Activated naive CD4-positive, alpha-beta T cell treated with anti-CD3 and anti-CD28 coated beads for 36 hours (primary cell): ENCODE measurements around the gene RCOR1. TPM values are rescaled to one million over a fixed set of nuclear protein-coding genes. Genes with fewer than 3 reads are reported as not detected.
"Not testable (repeated sequence)": the region's sequence is repeated elsewhere in the genome, so short reads cannot be mapped to it uniquely, and the experiment has no call there.

Experiments used
- CTCF ChIA-PET: fragments of 350-600 bp; sonication (Branson Sonifier 250); formaldehyde crosslinking; loops from one replicate; lab custom pipeline; 2021; ENCODE audit warnings: antibody characterized with exemption; lab: Charles Lee
- DNase-seq: peaks from one replicate; pipeline ENCODE4 v3.0.0-alpha.2; 2020
- H3K27ac Mint-ChIP-seq: one replicate; pipeline ENCODE4 v1.8.0; 2021; ENCODE audit warnings: mild to moderate bottlenecking, mixed read lengths
- H3K27me3 Mint-ChIP-seq: one replicate; pipeline ENCODE4 v1.8.0; 2021; ENCODE audit warnings: low read depth, mixed read lengths
- H3K36me3 Mint-ChIP-seq: one replicate; pipeline ENCODE4 v1.8.0; 2021; ENCODE audit warnings: low read depth, mixed read lengths
- H3K4me1 Mint-ChIP-seq: one replicate; pipeline ENCODE4 v1.8.0; 2021; ENCODE audit warnings: low read depth, mixed read lengths
- H3K4me3 Mint-ChIP-seq: one replicate; pipeline ENCODE4 v1.8.0; 2021; ENCODE audit warnings: mild to moderate bottlenecking, moderate library complexity, mixed read lengths
- H3K9me3 Mint-ChIP-seq: one replicate; pipeline ENCODE4 v1.8.0; 2021; ENCODE audit warnings: mixed read lengths
- intact Hi-C: fragments of 100-400 bp; cut with micrococcal nuclease; formaldehyde crosslinking; loops from one replicate; pipeline ENCODE4 v1.15.1; 2023
- total RNA-seq, 2 experiments: library from RNA; stranded (reverse); gene quantifications; one replicate each; pipeline ENCODE4 v1.2.3, GENCODE V29; 2021

RCOR1 gene
- total RNA-seq, 2 experiments from 2014 or later = 11.9 to 12.2 TPM

DNA sequence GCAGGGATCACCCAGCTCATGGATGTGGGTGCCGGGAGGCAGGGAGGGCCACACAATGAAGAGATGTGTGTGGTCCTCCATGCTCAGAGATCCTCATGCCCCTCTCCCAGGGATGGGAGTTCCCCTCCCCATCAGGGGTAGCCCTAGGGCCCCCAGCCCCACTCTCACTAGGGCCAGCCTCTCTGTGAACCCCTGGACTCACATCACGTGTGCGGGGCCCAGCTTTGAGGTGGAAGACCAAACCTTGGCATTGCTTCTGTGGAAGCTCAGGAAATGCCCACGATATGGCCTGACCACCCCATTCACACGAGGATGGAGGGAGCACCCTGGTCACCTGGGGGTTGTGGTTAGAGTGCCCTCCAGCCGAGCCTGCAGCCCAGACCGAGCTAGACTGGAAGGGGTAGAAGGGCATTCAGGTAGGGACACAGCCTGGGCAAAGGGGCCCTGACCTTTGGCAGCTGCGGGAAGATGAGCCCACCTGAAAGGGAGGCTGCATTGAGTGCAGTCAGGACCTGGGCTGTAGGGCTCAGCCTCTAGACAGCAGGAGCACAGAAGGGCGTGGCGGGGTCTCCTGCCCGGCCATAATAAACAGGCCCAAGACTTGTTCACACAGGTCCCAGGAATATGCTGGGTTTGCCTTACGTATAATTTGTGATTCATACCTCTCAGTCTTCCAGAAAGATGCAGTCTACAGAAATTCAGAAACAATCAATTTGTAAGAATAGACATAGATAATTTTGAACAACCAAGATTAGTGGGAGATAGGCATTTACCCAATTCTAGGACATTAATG, 34.8 kb upstream of the RCOR1 start:
- CTCF ChIA-PET = no interaction called here
- no peaks in the 10 kb centered on the region for H3K27me3 Mint-ChIP-seq

DNA sequence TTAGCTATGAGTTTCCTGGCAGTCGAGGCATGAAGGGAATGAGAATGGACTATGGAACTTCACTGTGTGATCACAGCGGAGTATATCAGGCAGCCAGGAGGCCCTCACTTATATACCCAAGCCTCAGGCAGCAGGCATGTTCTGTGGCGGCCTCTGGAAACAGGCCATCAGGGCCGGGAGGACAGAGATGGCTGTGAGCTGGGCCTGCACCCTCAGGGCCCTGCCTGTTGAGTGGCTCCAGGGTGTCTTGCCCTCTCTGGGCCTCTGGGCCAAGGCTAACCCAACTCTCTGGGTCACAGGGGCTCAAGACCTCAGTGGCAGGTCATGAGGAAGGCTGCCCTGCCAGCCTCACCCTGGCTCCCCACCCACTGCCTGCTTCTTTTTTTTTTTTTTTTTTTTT, 33.9 kb upstream of the RCOR1 start:
- H3K36me3 Mint-ChIP-seq = no peaks in the 10 kb centered on the region
- no peak for DNase-seq
- intact Hi-C loops = loop anchor here (5.0 kb wide), 1 partner anchor 34 kb away; the partner anchor contains the start of gene RCOR1
- CTCF ChIA-PET = interaction anchor here (0.5 kb wide), 1 partner anchor 10 kb away, joined by 3 read pairs; no protein-coding TSS in a partner anchor
- no peak overlapping the region for H3K4me3 Mint-ChIP-seq
- no peaks in the 10 kb centered on the region for H3K4me1 Mint-ChIP-seq
- H3K27me3 Mint-ChIP-seq = no peaks in the 10 kb centered on the region
- no peak overlapping the region for H3K27ac Mint-ChIP-seq
- no peaks in the 10 kb centered on the region for H3K9me3 Mint-ChIP-seq

More for the DNA sequence above, 34.8 kb upstream of the RCOR1 start:
- Mint-ChIP-seq H3K27ac (no peak overlapping the region), H3K9me3 (no peaks in the 10 kb centered on the region), H3K4me1 (no peaks in the 10 kb centered on the region), H3K36me3 (no peaks in the 10 kb centered on the region), H3K4me3 (no peak overlapping the region)
- intact Hi-C loops = loop anchor here (5.0 kb wide), 1 partner anchor 35 kb away; the partner anchor contains the start of gene RCOR1
- no peak for DNase-seq

DNA sequence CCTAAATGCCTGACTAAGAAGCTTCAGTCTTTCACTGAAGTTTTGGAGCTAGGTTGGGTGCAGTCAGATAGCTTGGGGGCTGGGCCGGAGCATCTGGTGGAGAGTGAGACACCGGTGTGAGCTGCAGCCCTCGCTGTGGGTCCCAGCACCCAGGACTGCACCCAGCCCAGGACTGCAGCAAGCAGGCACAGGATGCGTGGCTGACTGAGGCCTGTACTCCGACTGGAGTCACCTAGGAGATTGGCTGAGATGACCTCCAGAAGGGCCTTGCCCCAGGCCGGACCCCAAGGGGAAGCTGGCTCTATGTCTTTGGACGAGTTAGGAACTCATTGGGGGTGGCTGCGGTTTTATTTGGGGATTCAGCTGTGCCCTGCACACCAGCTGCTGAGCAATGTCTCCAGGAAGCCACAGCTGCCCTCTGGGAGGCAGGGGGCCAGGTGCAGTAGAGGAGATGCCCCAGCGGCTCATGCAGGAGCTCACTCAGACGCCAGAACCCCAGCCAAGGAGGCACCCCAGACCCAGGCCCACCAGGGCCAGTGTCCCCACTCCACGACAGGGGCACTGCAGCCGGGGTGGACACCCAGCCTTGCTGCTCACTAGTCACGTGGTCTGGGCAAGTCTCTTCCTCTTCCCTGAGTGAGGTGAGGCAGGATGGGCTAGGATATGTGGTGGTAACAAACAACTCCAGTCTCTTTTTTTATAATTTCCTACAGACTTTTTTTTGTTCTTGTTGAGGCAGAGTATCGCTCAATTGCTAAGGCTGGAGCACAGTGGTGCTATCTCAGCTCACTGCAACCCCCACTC, 31.8 kb upstream of the RCOR1 start:
- H3K9me3 Mint-ChIP-seq = no peaks in the 10 kb centered on the region
- intact Hi-C loops = no loop called here

DNA sequence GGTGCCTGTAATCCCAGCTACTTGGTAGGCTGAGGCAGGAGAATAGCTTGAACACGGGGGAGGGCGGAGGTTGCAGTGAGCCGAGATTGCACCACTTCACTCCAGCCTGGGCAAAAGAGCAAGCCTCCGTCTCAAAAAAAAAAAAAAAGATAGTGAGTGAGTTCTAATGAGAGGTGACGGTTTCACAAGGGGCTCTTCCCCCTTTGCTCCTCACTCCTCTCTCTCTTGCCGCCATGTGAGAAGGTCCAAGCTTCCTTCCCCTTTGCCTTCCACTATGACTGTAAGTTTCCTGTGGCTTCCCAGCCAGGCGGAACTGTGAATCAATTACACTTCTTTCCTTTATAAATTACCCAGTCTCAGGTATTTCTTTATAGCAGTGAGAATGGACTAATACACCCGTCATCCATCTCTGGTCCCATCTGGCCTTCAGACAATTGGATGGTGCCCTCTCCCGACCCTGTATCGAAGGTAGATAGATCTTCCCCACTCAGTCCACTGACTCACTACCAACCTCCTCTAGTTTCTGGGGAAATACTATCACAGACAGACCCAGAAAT, 27.0 kb upstream of the RCOR1 start:
- Mint-ChIP-seq H3K9me3 (no peaks in the 10 kb centered on the region), H3K4me1 (peaks cover 11% of the 10 kb centered on the region), H3K27ac (no peak overlapping the region), H3K36me3 (no peaks in the 10 kb centered on the region), H3K4me3 (no peak overlapping the region), H3K27me3 (no peaks in the 10 kb centered on the region)
- intact Hi-C loops = no loop called here
- CTCF ChIA-PET = interaction anchor here (0.5 to 0.9 kb wide), 2 partner anchors 29 kb away, joined by 3 to 6 read pairs; no protein-coding TSS in a partner anchor
- DNase-seq = no peak

More for the DNA sequence above, 31.8 kb upstream of the RCOR1 start:
- no peaks in the 10 kb centered on the region for H3K27me3 Mint-ChIP-seq
- H3K36me3 Mint-ChIP-seq = no peaks in the 10 kb centered on the region
- no peak overlapping the region for H3K4me3 Mint-ChIP-seq
- DNase-seq = no peak
- H3K27ac Mint-ChIP-seq = no peak overlapping the region
- CTCF ChIA-PET = interaction anchor here (0.6 kb wide), 1 partner anchor 212 kb away, joined by 3 read pairs; no protein-coding TSS in a partner anchor
- no peaks in the 10 kb centered on the region for H3K4me1 Mint-ChIP-seq

DNA sequence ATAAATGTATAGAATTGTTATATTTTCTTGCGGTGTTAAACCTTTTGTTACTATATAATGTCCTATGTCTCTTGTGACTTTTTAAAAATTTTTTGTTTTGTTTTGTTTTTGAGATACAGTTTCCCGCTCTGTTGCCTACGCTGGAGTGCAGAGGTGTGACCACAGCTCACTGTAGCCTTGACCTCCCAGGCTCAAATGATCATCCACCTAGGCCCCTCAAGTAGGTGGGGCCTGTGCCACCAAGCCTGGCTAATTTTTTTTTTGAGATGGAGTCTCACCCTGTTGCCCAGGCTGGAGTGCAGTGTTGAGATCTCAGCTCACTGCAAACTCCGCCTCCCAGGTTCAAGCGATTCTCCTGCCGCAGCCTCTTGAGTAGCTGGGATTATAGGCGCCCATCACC, 26.5 kb upstream of the RCOR1 start:
- Mint-ChIP-seq H3K4me3 (no peak overlapping the region), H3K9me3 (no peaks in the 10 kb centered on the region), H3K36me3 (no peaks in the 10 kb centered on the region), H3K27me3 (no peaks in the 10 kb centered on the region), H3K27ac (no peak overlapping the region), H3K4me1 (peaks cover 11% of the 10 kb centered on the region)
- intact Hi-C loops = no loop called here
- DNase-seq = no peak
- CTCF ChIA-PET = interaction anchor here (0.9 kb wide), 1 partner anchor 28 kb away, joined by 6 read pairs; no protein-coding TSS in a partner anchor

DNA sequence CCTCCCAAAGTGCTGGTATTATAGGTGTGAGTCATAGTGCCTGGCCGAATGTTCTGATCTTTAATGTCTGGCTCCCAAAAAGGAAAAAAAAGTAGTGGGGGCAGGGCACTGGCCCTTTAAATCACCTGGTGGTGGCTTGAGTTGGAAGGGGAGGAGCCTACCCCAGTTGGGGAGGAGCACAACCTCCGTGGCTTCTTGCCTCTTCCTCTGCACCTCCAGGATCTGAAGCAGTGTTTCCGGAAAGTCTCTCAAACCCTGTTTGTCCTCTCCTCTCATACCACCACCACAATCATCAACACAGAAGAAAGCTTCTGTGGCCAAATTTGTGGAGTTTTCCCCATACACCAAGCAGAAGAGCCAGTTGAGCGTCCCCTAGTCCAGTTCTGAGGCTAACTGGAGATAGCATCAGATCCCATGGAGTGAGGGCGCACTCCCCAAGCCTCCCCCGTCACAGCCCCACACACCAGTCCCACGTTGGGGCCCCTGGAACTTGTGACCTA, 24.3 kb upstream of the RCOR1 start:
- peaks cover 11% of the 10 kb centered on the region for H3K4me1 Mint-ChIP-seq
- intact Hi-C loops = loop anchor here (2.0 kb wide), 3 partner anchors 13 to 43 kb away; partner anchors contain the start of gene RCOR1
- H3K9me3 Mint-ChIP-seq = no peaks in the 10 kb centered on the region
- DNase-seq = peak; percentile 78
- H3K4me3 Mint-ChIP-seq = peak overlapping the region; percentile 62
- peak overlapping the region; percentile 88 for H3K27ac Mint-ChIP-seq
- CTCF ChIA-PET = no interaction called here
- H3K36me3 Mint-ChIP-seq = no peaks in the 10 kb centered on the region
- no peaks in the 10 kb centered on the region for H3K27me3 Mint-ChIP-seq

DNA sequence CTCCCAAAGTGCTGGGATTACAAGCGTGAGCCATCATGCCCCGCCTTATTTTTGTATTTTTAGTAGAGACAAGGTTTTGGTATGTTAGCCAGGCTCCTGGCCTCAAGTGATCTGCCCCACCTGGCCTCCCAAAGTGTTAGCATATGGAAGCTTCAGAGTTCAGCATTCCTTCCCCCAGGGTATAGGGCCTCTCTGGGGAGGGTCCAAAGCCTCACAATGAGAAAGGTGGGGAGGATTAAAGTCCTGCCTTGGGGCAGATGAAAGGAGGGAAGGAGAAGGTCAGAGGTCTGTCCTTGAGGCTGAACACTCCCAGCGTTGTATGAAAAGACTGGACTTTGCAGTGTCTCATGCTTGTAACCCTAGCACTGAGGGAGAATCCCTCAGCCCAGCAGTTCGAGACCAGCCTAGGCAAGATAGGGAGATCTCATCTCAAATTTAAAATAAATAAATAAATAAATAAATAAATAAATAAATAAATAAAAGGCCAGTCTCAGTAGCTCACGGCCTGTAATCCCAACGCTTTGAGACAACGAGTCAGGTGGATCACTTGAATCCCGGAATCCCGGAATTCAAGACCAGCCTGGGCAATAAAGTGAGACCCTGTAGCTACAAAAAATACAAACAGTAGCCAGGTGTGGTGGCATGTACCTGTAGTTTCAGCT, 22.0 kb upstream of the RCOR1 start:
- no peak overlapping the region for H3K27ac Mint-ChIP-seq
- no peak for DNase-seq
- no peaks in the 10 kb centered on the region for H3K36me3 Mint-ChIP-seq
- H3K27me3 Mint-ChIP-seq = no peaks in the 10 kb centered on the region
- H3K9me3 Mint-ChIP-seq = no peaks in the 10 kb centered on the region
- H3K4me3 Mint-ChIP-seq = no peak overlapping the region
- CTCF ChIA-PET = no interaction called here
- intact Hi-C loops = no loop called here
- peaks cover 15% of the 10 kb centered on the region for H3K4me1 Mint-ChIP-seq

DNA sequence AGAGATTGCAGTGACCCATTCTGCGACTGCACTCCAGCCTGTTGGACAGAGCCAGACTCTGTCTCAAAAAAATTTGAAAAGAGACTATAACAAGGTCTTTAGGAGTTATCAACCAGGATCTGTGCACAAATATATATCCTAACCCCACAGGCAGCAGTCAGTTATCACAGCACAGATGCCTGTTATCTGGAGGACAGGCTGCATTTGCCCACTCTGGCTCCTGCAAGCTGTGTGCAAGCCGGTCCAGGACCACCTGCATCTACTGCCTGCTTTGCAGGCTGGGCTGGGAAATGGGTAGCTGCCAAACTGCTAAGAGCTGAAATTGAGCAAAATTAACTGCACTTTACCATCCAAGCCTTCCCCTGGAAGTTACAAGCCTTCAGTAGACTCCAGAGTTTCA, 21.4 kb upstream of the RCOR1 start:
- Mint-ChIP-seq H3K4me3 (no peak overlapping the region), H3K4me1 (peaks cover 15% of the 10 kb centered on the region), H3K9me3 (no peaks in the 10 kb centered on the region), H3K27ac (no peak overlapping the region), H3K36me3 (no peaks in the 10 kb centered on the region), H3K27me3 (no peaks in the 10 kb centered on the region)
- no peak for DNase-seq
- CTCF ChIA-PET = no interaction called here
- intact Hi-C loops = no loop called here

DNA sequence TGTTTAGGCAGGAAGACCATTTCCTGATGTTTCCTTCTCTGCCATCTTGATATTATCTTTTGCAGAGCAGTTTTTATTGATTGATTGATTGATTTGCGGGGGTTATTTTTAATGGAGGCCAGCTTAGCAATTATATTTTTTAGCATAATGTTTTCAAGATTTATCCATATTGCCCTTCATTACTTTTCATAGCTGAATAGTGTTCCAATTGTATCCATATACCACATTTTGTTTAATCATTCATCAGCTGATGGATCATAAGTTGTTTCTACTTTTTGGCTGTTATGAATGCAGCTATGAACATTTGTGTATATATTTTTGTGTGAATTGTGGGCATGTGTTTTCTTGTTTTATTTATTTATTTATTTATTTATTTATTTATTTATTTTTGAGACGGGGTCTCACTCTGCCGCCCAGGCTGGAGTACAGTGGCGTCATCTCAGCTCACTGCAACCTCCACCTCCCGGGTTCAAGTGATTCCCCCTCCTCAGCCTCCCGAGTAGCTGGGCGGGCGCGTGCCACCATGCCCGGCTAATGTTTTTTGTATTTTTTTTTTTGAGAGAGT, 20.9 kb upstream of the RCOR1 start:
- no peak for DNase-seq
- Mint-ChIP-seq H3K36me3 (no peaks in the 10 kb centered on the region), H3K4me3 (no peak overlapping the region), H3K27ac (no peak overlapping the region), H3K9me3 (no peaks in the 10 kb centered on the region), H3K27me3 (no peaks in the 10 kb centered on the region), H3K4me1 (peaks cover 15% of the 10 kb centered on the region)
- intact Hi-C loops = no loop called here
- CTCF ChIA-PET = no interaction called here

DNA sequence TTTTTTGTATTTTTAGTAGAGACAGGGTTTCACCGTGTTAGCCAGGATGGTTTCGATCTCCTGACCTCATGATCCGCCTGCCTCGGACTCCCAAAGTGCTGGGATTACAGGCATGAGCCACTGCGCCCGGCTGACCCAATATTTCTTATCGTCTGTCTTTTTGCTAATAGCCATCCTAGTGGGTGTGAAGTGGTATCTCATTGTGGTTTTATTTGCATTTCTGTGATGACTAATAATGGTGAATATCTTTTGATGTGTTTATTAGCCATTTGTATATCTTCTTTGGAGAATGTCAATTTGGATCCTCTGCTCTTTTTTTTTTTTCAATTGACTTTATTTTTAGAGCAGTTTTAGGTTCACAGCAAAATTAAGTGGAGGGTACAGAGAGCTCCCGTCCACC, 19.3 kb upstream of the RCOR1 start:
- H3K4me1 Mint-ChIP-seq = peaks cover 10% of the 10 kb centered on the region
- H3K27ac Mint-ChIP-seq, DNase-seq, H3K27me3 Mint-ChIP-seq, intact Hi-C loops, CTCF ChIA-PET, H3K4me3 Mint-ChIP-seq, H3K9me3 Mint-ChIP-seq, H3K36me3 Mint-ChIP-seq: not testable (repeated sequence)

DNA sequence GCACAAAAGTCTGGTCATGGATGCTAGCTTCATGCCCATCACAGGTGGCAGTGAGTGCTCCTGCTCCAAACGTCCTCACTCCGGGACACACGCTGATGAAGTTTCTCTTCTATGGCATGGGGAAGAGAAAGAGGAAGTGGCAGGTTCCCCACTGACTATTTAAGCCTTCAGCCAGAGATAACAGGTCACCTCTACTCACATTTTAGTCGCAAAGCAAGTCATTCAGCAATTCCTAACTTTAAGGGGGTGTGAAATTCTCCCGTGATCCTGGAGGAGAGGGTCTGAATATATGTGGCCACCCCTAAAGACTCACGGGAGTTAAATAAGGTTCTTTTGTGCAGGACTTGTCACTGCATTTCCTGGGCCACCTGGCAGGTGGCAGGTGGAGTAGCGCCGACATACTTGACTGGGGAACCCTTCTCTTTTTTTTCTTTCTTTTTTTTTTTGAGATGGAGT, 18.8 kb upstream of the RCOR1 start:
- CTCF ChIA-PET = no interaction called here
- Mint-ChIP-seq H3K27me3 (no peaks in the 10 kb centered on the region), H3K4me1 (peaks cover 6% of the 10 kb centered on the region), H3K9me3 (no peaks in the 10 kb centered on the region), H3K27ac (no peak overlapping the region), H3K36me3 (no peaks in the 10 kb centered on the region), H3K4me3 (no peak overlapping the region)
- intact Hi-C loops = no loop called here
- DNase-seq = no peak
